NCI-H2196 treated with DMSO at 0.1 percent for 48 hours (cell line): ENCODE data around the gene DCUN1D3.
"Not testable (repeated sequence)": the region's sequence is repeated elsewhere in the genome, so short reads cannot be mapped to it uniquely, and the experiment has no call there.

Experiments
- DNase-seq: peaks from one replicate; lab custom pipeline; 2025; ENCODE audit not compliant: unreplicated experiment; lab: John Stamatoyannopoulos, UW

The DCUN1D3 gene

GRCh38 chr16:20900299-20901067 is at the start of gene DCUN1D3, which contains the start of gene LYRM1:
TSS of gene DCUN1D3 (minus strand) at chr16:20900358. CDS start at chr16:20862538, 37,820 bp downstream.
TSS of gene LYRM1 (plus strand) at chr16:20900771. CDS start at chr16:20915556, 14,785 bp downstream.
- DNase-seq = peak; percentile 95

- DNase-seq = no peak
Measured at GRCh38 chr16:20949660-20950059, 49.5 kb upstream of the DCUN1D3 start.

GRCh38 chr16:20948444-20948843 is 48.3 kb upstream of the DCUN1D3 start:
- DNase-seq = no peak

- DNase-seq = no peak
Measured at GRCh38 chr16:20946015-20946629, 46.0 kb upstream of the DCUN1D3 start.

GRCh38 chr16:20945575-20945875 is 45.4 kb upstream of the DCUN1D3 start:
- DNase-seq = not testable (repeated sequence)

GRCh38 chr16:20944861-20945574 is 44.9 kb upstream of the DCUN1D3 start:
- no peak for DNase-seq

GRCh38 chr16:20942256-20942655 is 42.1 kb upstream of the DCUN1D3 start:
- no peak for DNase-seq

GRCh38 chr16:20941636-20941926 is 41.4 kb upstream of the DCUN1D3 start:
- no peak for DNase-seq

- no peak for DNase-seq
Measured at GRCh38 chr16:20940871-20941635, 40.9 kb upstream of the DCUN1D3 start.

GRCh38 chr16:20939611-20940010 is 39.5 kb upstream of the DCUN1D3 start:
- no peak for DNase-seq

GRCh38 chr16:20938426-20938825 is 38.3 kb upstream of the DCUN1D3 start:
- no peak for DNase-seq

GRCh38 chr16:20937736-20938135 is 37.6 kb upstream of the DCUN1D3 start:
- DNase-seq = no peak

- DNase-seq = no peak
Measured at GRCh38 chr16:20933589-20933988, 33.4 kb upstream of the DCUN1D3 start.

- no peak for DNase-seq
Measured at GRCh38 chr16:20931066-20931600, 31.0 kb upstream of the DCUN1D3 start.

GRCh38 chr16:20930365-20930690 is 30.2 kb upstream of the DCUN1D3 start:
- no peak for DNase-seq

- not testable (repeated sequence) for DNase-seq
Measured at GRCh38 chr16:20929676-20930364, 29.7 kb upstream of the DCUN1D3 start.

- no peak for DNase-seq
Measured at GRCh38 chr16:20928774-20929411, 28.7 kb upstream of the DCUN1D3 start.

- DNase-seq = no peak
Measured at GRCh38 chr16:20925751-20926150, 25.6 kb upstream of the DCUN1D3 start.

GRCh38 chr16:20923876-20924275 is 23.7 kb upstream of the DCUN1D3 start:
- DNase-seq = no peak

GRCh38 chr16:20920799-20921198 is 20.6 kb upstream of the DCUN1D3 start:
- DNase-seq = no peak
